Progenitor cell of endocrine pancreas (in vitro differentiated cells): ENCODE results near the gene SLC8B1. TPM values are rescaled to one million over a fixed set of nuclear protein-coding genes. Genes with fewer than 3 reads are reported as not detected.

Experiments used
- DNase-seq: peaks from one replicate; pipeline ENCODE4 v3.0.0; 2021; ENCODE audit warnings: low spot score; ENCODE audit not compliant: unreplicated experiment
- H3K27ac Mint-ChIP-seq: 2 replicates; pipeline ENCODE4 v1.8.0; 2021; ENCODE audit warnings: mild to moderate bottlenecking, moderate library complexity, mixed read lengths
- H3K27me3 Mint-ChIP-seq: 2 replicates; pipeline ENCODE4 v1.8.0; 2021; ENCODE audit warnings: mixed read lengths
- H3K36me3 Mint-ChIP-seq: 2 replicates; pipeline ENCODE4 v1.8.0; 2022; ENCODE audit warnings: mixed read lengths; ENCODE audit not compliant: insufficient read depth
- H3K4me1 Mint-ChIP-seq: 2 replicates; pipeline ENCODE4 v1.8.0; 2021; ENCODE audit warnings: low read depth, mixed read lengths
- H3K4me3 Mint-ChIP-seq: 2 replicates; pipeline ENCODE4 v1.8.0; 2021; ENCODE audit warnings: low read depth, mild to moderate bottlenecking, moderate library complexity, mixed read lengths
- H3K9me3 Mint-ChIP-seq: 2 replicates; pipeline ENCODE4 v1.8.0; 2021; ENCODE audit warnings: low read depth, mixed read lengths
- CTCF ChIP-seq: fragments of 200-600 bp; sonication (generic); IDR thresholded peaks from one replicate; pipeline ENCODE4 v1.5.0; 2021; ENCODE audit warnings: antibody characterized with exemption, mild to moderate bottlenecking; ENCODE audit not compliant: unreplicated experiment
- microRNA-seq: library from miRNA; unstranded; fragments of <30 nt; microRNA quantifications from one replicate; pipeline ENCODE4 v1.1.0, GENCODE V29; 2020; ENCODE audit warnings: borderline number of aligned reads; ENCODE audit not compliant: unreplicated experiment
- total RNA-seq: library from RNA; stranded (reverse); gene quantifications from 2 replicates; pipeline ENCODE4 v1.2.1, GENCODE V29; 2021

SLC8B1 gene
- total RNA-seq, 1 donor from 2014 or later = 9.8 TPM

GRCh38 chr12:113250045-113250444 lies 84.9 kb downstream of the SLC8B1 start:
- Mint-ChIP-seq H3K9me3 (peaks cover 10% of the 10 kb centered on the region), H3K4me1 (peaks cover 31% of the 10 kb centered on the region), H3K36me3 (peaks cover 5% of the 10 kb centered on the region), H3K27me3 (no peaks in the 10 kb centered on the region), H3K4me3 (no peak overlapping the region), H3K27ac (no peak overlapping the region)
- no peak for TF ChIP-seq CTCF
- no peak for DNase-seq

GRCh38 chr12:113249546-113249945 lies 85.4 kb downstream of the SLC8B1 start:
- H3K4me1 Mint-ChIP-seq = peaks cover 36% of the 10 kb centered on the region
- no peak for TF ChIP-seq CTCF
- DNase-seq = no peak
- no peak overlapping the region for H3K4me3 Mint-ChIP-seq
- no peak overlapping the region for H3K27ac Mint-ChIP-seq
- peaks cover 2% of the 10 kb centered on the region for H3K36me3 Mint-ChIP-seq
- H3K9me3 Mint-ChIP-seq = peaks cover 7% of the 10 kb centered on the region
- H3K27me3 Mint-ChIP-seq = no peaks in the 10 kb centered on the region

- DNase-seq = no peak
- H3K4me1 Mint-ChIP-seq = peaks cover 37% of the 10 kb centered on the region
- H3K36me3 Mint-ChIP-seq = peaks cover 1% of the 10 kb centered on the region
- peak overlapping the region; percentile 84 for H3K27ac Mint-ChIP-seq
- H3K9me3 Mint-ChIP-seq = peaks cover 6% of the 10 kb centered on the region
- no peak overlapping the region for H3K4me3 Mint-ChIP-seq
- TF ChIP-seq CTCF = no peak
- no peaks in the 10 kb centered on the region for H3K27me3 Mint-ChIP-seq
Observed at GRCh38 chr12:113248842-113249435, 86.0 kb downstream of the SLC8B1 start.

Small RNA genes lying within 50 kb of the gene (microRNA-seq; reads per million reads assigned to microRNA genes)
- gene MIR6762 = not detected

Other genes with a start within 250 kb of the SLC8B1 start
- 0.36 and 0.46 TPM in 2 replicates for gene RASAL1, start 199.3 kb downstream of the SLC8B1 start, total RNA-seq
- not detected in 2 replicates for gene CFAP73, start 185.4 kb downstream of the SLC8B1 start, total RNA-seq
- 61.5 and 66.1 TPM in 2 replicates for gene DDX54, start 149.6 kb downstream of the SLC8B1 start, total RNA-seq
- 15.6 and 16.2 TPM in 2 replicates for gene RITA1, start 149.4 kb downstream of the SLC8B1 start, total RNA-seq
- 32.1 and 34.1 TPM in 2 replicates for gene TPCN1, start 113.6 kb downstream of the SLC8B1 start, total RNA-seq
- gene PLBD2, start 23.5 kb upstream of the SLC8B1 start, total RNA-seq = 47.7 and 48.0 TPM in 2 replicates
- not detected in 2 replicates for gene SDS, start 68.8 kb upstream of the SLC8B1 start, total RNA-seq
- gene SDSL, start 87.3 kb upstream of the SLC8B1 start, total RNA-seq = 14.0 and 17.2 TPM in 2 replicates
- 0.41 and 0.78 TPM in 2 replicates for gene LHX5, start 136.8 kb upstream of the SLC8B1 start, total RNA-seq